Measurements from ENCODE around the gene CLMN.
"Not testable (repeated sequence)": the region's sequence is repeated elsewhere in the genome, so short reads cannot be mapped to it uniquely, and the experiment has no call there.

The CLMN gene

GRCh38 chr14:95215094-95215725, 104.5 kb downstream of the CLMN start:
- no peak for ATAC-seq

- no peak for ATAC-seq
These were observed 105.9 kb downstream of the CLMN start for GRCh38 chr14:95213774-95214173.

GRCh38 chr14:95211721-95212504, 107.8 kb downstream of the CLMN start:
- ATAC-seq: no peak

GRCh38 chr14:95210699-95211098, 109.0 kb downstream of the CLMN start:
- no peak for ATAC-seq

GRCh38 chr14:95208598-95208997, 111.1 kb downstream of the CLMN start:
- no peak for ATAC-seq

- no peak for ATAC-seq
These were observed 112.1 kb downstream of the CLMN start for GRCh38 chr14:95207475-95208233.

- ATAC-seq: no peak
These were observed 113.2 kb downstream of the CLMN start for GRCh38 chr14:95206534-95206933.

- no peak for ATAC-seq
These were observed 115.0 kb downstream of the CLMN start for GRCh38 chr14:95204705-95205104.

- ATAC-seq: not testable (repeated sequence)
These were observed 118.0 kb downstream of the CLMN start for GRCh38 chr14:95201745-95202144.

GRCh38 chr14:95200404-95200803, 119.3 kb downstream of the CLMN start:
- ATAC-seq: no peak

- ATAC-seq: no peak
These were observed 120.3 kb downstream of the CLMN start for GRCh38 chr14:95199298-95199983.

GRCh38 chr14:95198320-95198719, 121.4 kb downstream of the CLMN start:
- ATAC-seq: no peak

- ATAC-seq: no peak
These were observed 122.2 kb downstream of the CLMN start for GRCh38 chr14:95197551-95197950.

GRCh38 chr14:95196826-95197545, 122.7 kb downstream of the CLMN start:
- ATAC-seq: no peak

- peak in 1 of 2 donors; percentile 48 for ATAC-seq
These were observed 123.4 kb downstream of the CLMN start for GRCh38 chr14:95196268-95196667.

GRCh38 chr14:95195031-95195430, 124.7 kb downstream of the CLMN start:
- no peak for ATAC-seq

GRCh38 chr14:95193081-95193480, 126.6 kb downstream of the CLMN start:
- no peak for ATAC-seq

- ATAC-seq: no peak
These were observed 127.4 kb downstream of the CLMN start for GRCh38 chr14:95192311-95192710.

- no peak for ATAC-seq
These were observed 128.1 kb downstream of the CLMN start for GRCh38 chr14:95191445-95192199.

- ATAC-seq: no peak
These were observed 128.9 kb downstream of the CLMN start for GRCh38 chr14:95190857-95191256.

- ATAC-seq: no peak
These were observed 129.3 kb downstream of the CLMN start for GRCh38 chr14:95190346-95190840.
